Stomach (tissue), 4 donors: ENCODE results near the gene MAPT.

Experiments used
- CTCF ChIP-seq, 7 experiments: fragments of 450-650 bp in 4 of 7; fragments of 200-600 bp in 3 of 7; sonication (generic) in 3 of 7; IDR thresholded peaks; one replicate each; pipeline ENCODE4 v1.5.1; 2016 to 2019; ENCODE audit warnings: antibody characterized with exemption in 7 of 7, control low read depth in 2 of 7, mild to moderate bottlenecking in 1 of 7
- EP300 ChIP-seq: sonication (generic); formaldehyde crosslinking; IDR thresholded peaks from one replicate; pipeline ENCODE4 v1.6.1; 2017; ENCODE audit warnings: antibody characterized with exemption
- POLR2A ChIP-seq, 4 donors: fragments of 450-650 bp; IDR thresholded peaks; one replicate each; pipeline ENCODE4 v1.6.1; 2016; ENCODE audit warnings: antibody characterized with exemption in 4 of 4, control low read depth in 2 of 4, mild to moderate bottlenecking in 1 of 4, moderate library complexity in 1 of 4
- POLR2AphosphoS5 ChIP-seq, 3 donors: sonication (generic); formaldehyde crosslinking; IDR thresholded peaks; one replicate each; pipeline ENCODE4 v1.6.1; 2016; ENCODE audit warnings: antibody characterized with exemption in 3 of 3

GRCh38 chr17:45919136-45919535 lies 24.8 kb downstream of the MAPT start:
- TF ChIP-seq CTCF (IDR thresholded peaks at IDR 0.05) (no peak), EP300 (no peak), POLR2A (IDR thresholded peaks at IDR 0.05) (no peak), POLR2AphosphoS5 (IDR thresholded peaks at IDR 0.05) (no peak)
